ENCODE results near the gene DLG1.

DLG1 gene

GRCh38 chr3:197001972-197002700 is 296.3 kb downstream of the DLG1 start:
- Histone ChIP-seq H3K27me3 (ENCODE audit: control insufficient read depth, insufficient read depth, low read length) (peaks cover 6% of the 10 kb centered on the region), H3K9me3 (ENCODE audit: control insufficient read depth, insufficient read depth, low read length) (no peaks in the 10 kb centered on the region), H3K36me3 (ENCODE audit: control insufficient read depth, insufficient read depth, low read length) (no peaks in the 10 kb centered on the region), H3K4me1 (ENCODE audit: control insufficient read depth, insufficient read depth, low read length) (0 out of 2 replicates have a peak, but pooled peaks cover 2% of the 10 kb centered on the region), H3K4me3 (ENCODE audit: low read length) (peak overlapping the region; percentile 34; the same call in 1 of the 2 replicates), H3K27ac (ENCODE audit: low read length) (no peak overlapping the region)
- no peak for DNase-seq (ENCODE audit: low read depth, low spot score)
- no CpG with 5 or more reads among the region's 55 CpGs for WGBS (ENCODE audit: insufficient coverage, insufficient read length)

GRCh38 chr3:197001106-197001971 is 297.1 kb downstream of the DLG1 start:
- Histone ChIP-seq H3K4me3 (ENCODE audit: low read length) (no peak overlapping the region), H3K36me3 (ENCODE audit: control insufficient read depth, insufficient read depth, low read length) (no peaks in the 10 kb centered on the region), H3K27me3 (ENCODE audit: control insufficient read depth, insufficient read depth, low read length) (peaks cover 6% of the 10 kb centered on the region), H3K27ac (ENCODE audit: low read length) (no peak overlapping the region), H3K9me3 (ENCODE audit: control insufficient read depth, insufficient read depth, low read length) (no peaks in the 10 kb centered on the region), H3K4me1 (ENCODE audit: control insufficient read depth, insufficient read depth, low read length) (0 out of 2 replicates have a peak, but pooled peaks cover 2% of the 10 kb centered on the region)
- no CpG with 5 or more reads among the region's 20 CpGs for WGBS (ENCODE audit: insufficient coverage, insufficient read length)
- no peak for DNase-seq (ENCODE audit: low read depth, low spot score)

- Histone ChIP-seq H3K9me3 (ENCODE audit: control insufficient read depth, insufficient read depth, low read length) (no peaks in the 10 kb centered on the region), H3K4me1 (ENCODE audit: control insufficient read depth, insufficient read depth, low read length) (0 out of 2 replicates have a peak, but pooled peaks cover 2% of the 10 kb centered on the region), H3K36me3 (ENCODE audit: control insufficient read depth, insufficient read depth, low read length) (no peaks in the 10 kb centered on the region), H3K27me3 (ENCODE audit: control insufficient read depth, insufficient read depth, low read length) (peaks cover 6% of the 10 kb centered on the region), H3K27ac (ENCODE audit: low read length) (no peak overlapping the region), H3K4me3 (ENCODE audit: low read length) (no peak overlapping the region)
- WGBS (ENCODE audit: insufficient coverage, insufficient read length) = no CpG with 5 or more reads among the region's 5 CpGs
- no peak for DNase-seq (ENCODE audit: low read depth, low spot score)
Measured at GRCh38 chr3:197000211-197000610, 298.2 kb downstream of the DLG1 start.

GRCh38 chr3:196998966-196999760 is 299.2 kb downstream of the DLG1 start:
- Histone ChIP-seq H3K9me3 (ENCODE audit: control insufficient read depth, insufficient read depth, low read length) (no peaks in the 10 kb centered on the region), H3K27ac (ENCODE audit: low read length) (no peak overlapping the region), H3K27me3 (ENCODE audit: control insufficient read depth, insufficient read depth, low read length) (peaks cover 3% of the 10 kb centered on the region), H3K4me1 (ENCODE audit: control insufficient read depth, insufficient read depth, low read length) (0 out of 2 replicates have a peak, but pooled peaks cover 2% of the 10 kb centered on the region), H3K4me3 (ENCODE audit: low read length) (no peak overlapping the region), H3K36me3 (ENCODE audit: control insufficient read depth, insufficient read depth, low read length) (no peaks in the 10 kb centered on the region)
- no CpG with 5 or more reads among the region's 21 CpGs for WGBS (ENCODE audit: insufficient coverage, insufficient read length)
- DNase-seq (ENCODE audit: low read depth, low spot score) = no peak

- Histone ChIP-seq H3K36me3 (ENCODE audit: control insufficient read depth, insufficient read depth, low read length) (no peaks in the 10 kb centered on the region), H3K4me3 (ENCODE audit: low read length) (no peak overlapping the region), H3K4me1 (ENCODE audit: control insufficient read depth, insufficient read depth, low read length) (peaks cover 1% of the 10 kb centered on the region; the same call in 1 of the 2 replicates), H3K9me3 (ENCODE audit: control insufficient read depth, insufficient read depth, low read length) (no peaks in the 10 kb centered on the region), H3K27ac (ENCODE audit: low read length) (no peak overlapping the region), H3K27me3 (ENCODE audit: control insufficient read depth, insufficient read depth, low read length) (no peaks in the 10 kb centered on the region)
- no peak for DNase-seq (ENCODE audit: low read depth, low spot score)
- no CpG with 5 or more reads among the region's 15 CpGs for WGBS (ENCODE audit: insufficient coverage, insufficient read length)
Measured at GRCh38 chr3:196997311-196997710, 301.1 kb downstream of the DLG1 start.

GRCh38 chr3:196996454-196997265 is 301.8 kb downstream of the DLG1 start:
- Histone ChIP-seq H3K27me3 (ENCODE audit: control insufficient read depth, insufficient read depth, low read length) (no peaks in the 10 kb centered on the region), H3K9me3 (ENCODE audit: control insufficient read depth, insufficient read depth, low read length) (no peaks in the 10 kb centered on the region), H3K36me3 (ENCODE audit: control insufficient read depth, insufficient read depth, low read length) (no peaks in the 10 kb centered on the region), H3K4me3 (ENCODE audit: low read length) (no peak overlapping the region), H3K27ac (ENCODE audit: low read length) (no peak overlapping the region), H3K4me1 (ENCODE audit: control insufficient read depth, insufficient read depth, low read length) (peaks cover 1% of the 10 kb centered on the region; the same call in 1 of the 2 replicates)
- no CpG with 5 or more reads among the region's 17 CpGs for WGBS (ENCODE audit: insufficient coverage, insufficient read length)
- DNase-seq (ENCODE audit: low read depth, low spot score) = no peak

- Histone ChIP-seq H3K27ac (ENCODE audit: low read length) (no peak overlapping the region), H3K4me3 (ENCODE audit: low read length) (no peak overlapping the region), H3K4me1 (ENCODE audit: control insufficient read depth, insufficient read depth, low read length) (peaks cover 1% of the 10 kb centered on the region; the same call in 1 of the 2 replicates), H3K36me3 (ENCODE audit: control insufficient read depth, insufficient read depth, low read length) (no peaks in the 10 kb centered on the region), H3K9me3 (ENCODE audit: control insufficient read depth, insufficient read depth, low read length) (no peaks in the 10 kb centered on the region), H3K27me3 (ENCODE audit: control insufficient read depth, insufficient read depth, low read length) (no peaks in the 10 kb centered on the region)
- DNase-seq (ENCODE audit: low read depth, low spot score) = no peak
- no CpG with 5 or more reads among the region's 14 CpGs for WGBS (ENCODE audit: insufficient coverage, insufficient read length)
Measured at GRCh38 chr3:196995646-196996355, 302.6 kb downstream of the DLG1 start.

- WGBS (ENCODE audit: insufficient coverage, insufficient read length) = no CpG with 5 or more reads among the region's 19 CpGs
- Histone ChIP-seq H3K4me1 (ENCODE audit: control insufficient read depth, insufficient read depth, low read length) (peaks cover 1% of the 10 kb centered on the region; the same call in 1 of the 2 replicates), H3K4me3 (ENCODE audit: low read length) (no peak overlapping the region), H3K36me3 (ENCODE audit: control insufficient read depth, insufficient read depth, low read length) (no peaks in the 10 kb centered on the region), H3K27me3 (ENCODE audit: control insufficient read depth, insufficient read depth, low read length) (no peaks in the 10 kb centered on the region), H3K9me3 (ENCODE audit: control insufficient read depth, insufficient read depth, low read length) (no peaks in the 10 kb centered on the region), H3K27ac (ENCODE audit: low read length) (no peak overlapping the region)
- DNase-seq (ENCODE audit: low read depth, low spot score) = no peak
Measured at GRCh38 chr3:196995027-196995426, 303.4 kb downstream of the DLG1 start.

GRCh38 chr3:196994056-196994455 is 304.4 kb downstream of the DLG1 start:
- no CpG with 5 or more reads among the region's 16 CpGs for WGBS (ENCODE audit: insufficient coverage, insufficient read length)
- DNase-seq (ENCODE audit: low read depth, low spot score) = no peak
- Histone ChIP-seq H3K36me3 (ENCODE audit: control insufficient read depth, insufficient read depth, low read length) (no peaks in the 10 kb centered on the region), H3K27ac (ENCODE audit: low read length) (no peak overlapping the region), H3K27me3 (ENCODE audit: control insufficient read depth, insufficient read depth, low read length) (no peaks in the 10 kb centered on the region), H3K9me3 (ENCODE audit: control insufficient read depth, insufficient read depth, low read length) (no peaks in the 10 kb centered on the region), H3K4me1 (ENCODE audit: control insufficient read depth, insufficient read depth, low read length) (peaks cover 1% of the 10 kb centered on the region; the same call in 1 of the 2 replicates), H3K4me3 (ENCODE audit: low read length) (no peak overlapping the region)
